Fibroblast of lung (primary cell): Measurements from ENCODE around the gene ANLN. TPM values are rescaled to one million over a fixed set of nuclear protein-coding genes. Genes with fewer than 3 reads are reported as not detected.
A peak's percentile ranks its signal among the peaks of the same experiment; 100 is the strongest.
"Not testable (repeated sequence)": the region's sequence is repeated elsewhere in the genome, so short reads cannot be mapped to it uniquely, and the experiment has no call there.

Experiments used
- DNase-seq, 2 donors: peaks; one replicate each; pipeline versions ENCODE4 v3.0.0 to v3.0.0-alpha.2; 2010; ENCODE audit warnings: low read depth in 2 of 2
- H2AFZ ChIP-seq: 2 replicates; pipeline ENCODE4 v1.5.1; 2012; ENCODE audit warnings: low read length, control low read depth, inconsistent platforms
- H3K27ac ChIP-seq: 2 replicates; pipeline ENCODE4 v1.5.1; 2011; ENCODE audit warnings: low read length, control low read depth; ENCODE audit not compliant: insufficient read depth
- H3K27me3 ChIP-seq: 2 replicates; pipeline ENCODE4 v1.5.1; 2011; ENCODE audit warnings: mild to moderate bottlenecking, low read length; ENCODE audit not compliant: control insufficient read depth, insufficient read depth
- H3K36me3 ChIP-seq: 2 replicates; pipeline ENCODE4 v1.5.1; 2011; ENCODE audit warnings: low read length; ENCODE audit not compliant: control insufficient read depth, insufficient read depth
- H3K4me1 ChIP-seq: 2 replicates; pipeline ENCODE4 v1.5.1; 2011; ENCODE audit warnings: low read length; ENCODE audit not compliant: control insufficient read depth, insufficient read depth; ENCODE audit errors: extremely low read depth
- H3K4me2 ChIP-seq: 2 replicates; pipeline ENCODE4 v1.5.1; 2011; ENCODE audit warnings: low read length, control low read depth; ENCODE audit not compliant: insufficient read depth; ENCODE audit errors: extremely low read depth
- H3K4me3 ChIP-seq, 4 experiments: fragments of 200-600 bp in 1 of 4; sonication (generic) in 1 of 4; replicated peaks in 1 of 4; 2 replicates each; pipeline ENCODE4 v1.5.1; 2011 to 2016; ENCODE audit warnings: low read length in 4 of 4, low read depth in 3 of 4, mild to moderate bottlenecking in 3 of 4, control low read depth in 2 of 4, inconsistent platforms in 1 of 4, mixed read lengths in 1 of 4; ENCODE audit not compliant: insufficient read depth in 1 of 4; ENCODE audit errors: control extremely low read depth in 1 of 4
- H3K79me2 ChIP-seq: 2 replicates; pipeline ENCODE4 v1.5.1; 2012; ENCODE audit warnings: mild to moderate bottlenecking, low read length, inconsistent platforms; ENCODE audit not compliant: control insufficient read depth, insufficient read depth
- H3K9ac ChIP-seq: 2 replicates; pipeline ENCODE4 v1.5.1; 2011; ENCODE audit warnings: mild to moderate bottlenecking, low read length, control low read depth; ENCODE audit not compliant: insufficient read depth
- H3K9me3 ChIP-seq: 2 replicates; pipeline ENCODE4 v1.5.1; 2012; ENCODE audit warnings: low read depth, low read length; ENCODE audit not compliant: control insufficient read depth, insufficient read depth
- H4K20me1 ChIP-seq: 2 replicates; pipeline ENCODE4 v1.5.1; 2011; ENCODE audit warnings: low read length; ENCODE audit not compliant: control insufficient read depth, insufficient read depth; ENCODE audit errors: extremely low read depth
- EZH2 ChIP-seq: IDR thresholded peaks from 2 replicates; pipeline ENCODE4 v1.5.1; 2012; ENCODE audit warnings: low read length, control low read depth, mild to moderate bottlenecking; ENCODE audit errors: missing control alignments
- polyA plus RNA-seq, 2 donors: library from polyadenylated mRNA; depleted of rRNA in 1 of 2; stranded (reverse) in 1 of 2; unstranded in 1 of 2; fragments of >200 nt; gene quantifications; 2 replicates each; pipeline ENCODE4 v1.2.1, GENCODE V29; 2011 to 2012; ENCODE audit warnings: missing spikeins in 1 of 2
- total RNA-seq: library from RNA; depleted of rRNA; stranded (reverse); fragments of >200 nt; gene quantifications from 2 replicates; pipeline ENCODE4 v1.2.1, GENCODE V29; 2014
- TF ChIP-seq, protein P1 (sequence below), 2 donors: IDR thresholded peaks in 1 of 2; conservative IDR thresholded peaks in 1 of 2; 1 replicate in 1 of 2; 2 replicates in 1 of 2; pipeline ENCODE4 v1.5.1; 2011 to 2012; ENCODE audit warnings: low read length in 2 of 2, control low read depth in 1 of 2, inconsistent platforms in 1 of 2, low read depth in 1 of 2, mild to moderate bottlenecking in 1 of 2

The ANLN gene
- total and polyA plus RNA-seq, 2 donors (not counting 1 experiment from before 2014, with no cell fraction given): 21.5 to 25.3 TPM

DNA sequence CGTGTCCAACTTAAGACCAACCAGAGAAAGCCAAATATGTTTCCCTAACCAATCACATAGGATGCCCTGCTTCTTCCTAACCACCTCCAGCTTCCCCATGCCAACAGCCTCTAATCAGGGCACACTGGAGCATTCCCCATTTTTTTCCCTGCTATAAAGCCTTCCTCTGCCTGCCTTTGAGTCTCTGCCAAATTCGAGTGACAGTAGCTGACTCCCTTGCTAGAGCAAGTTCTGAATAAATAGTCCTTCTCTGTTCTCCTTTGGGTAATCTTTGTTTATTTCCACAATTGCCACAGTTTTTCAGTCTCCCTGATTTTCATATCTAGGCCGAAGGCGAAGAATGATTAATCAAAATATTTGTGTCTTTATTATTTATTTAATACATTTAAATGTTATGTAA is 96.7 kb downstream of the ANLN start:
- H3K27ac ChIP-seq: no peak overlapping the region
- no peaks in the 10 kb centered on the region for H3K79me2 ChIP-seq
- no peaks in the 10 kb centered on the region for H3K9me3 ChIP-seq
- no peaks in the 10 kb centered on the region for H3K4me1 ChIP-seq
- no peak overlapping the region for H3K9ac ChIP-seq
- DNase-seq: no peak
- no peak overlapping the region for H3K4me2 ChIP-seq
- H3K27me3 ChIP-seq: peaks cover 7% of the 10 kb centered on the region
- H3K4me3 ChIP-seq: no peak overlapping the region
- H4K20me1 ChIP-seq: no peaks in the 10 kb centered on the region
- no peak overlapping the region for H2AFZ ChIP-seq
- TF ChIP-seq, protein P1, sequence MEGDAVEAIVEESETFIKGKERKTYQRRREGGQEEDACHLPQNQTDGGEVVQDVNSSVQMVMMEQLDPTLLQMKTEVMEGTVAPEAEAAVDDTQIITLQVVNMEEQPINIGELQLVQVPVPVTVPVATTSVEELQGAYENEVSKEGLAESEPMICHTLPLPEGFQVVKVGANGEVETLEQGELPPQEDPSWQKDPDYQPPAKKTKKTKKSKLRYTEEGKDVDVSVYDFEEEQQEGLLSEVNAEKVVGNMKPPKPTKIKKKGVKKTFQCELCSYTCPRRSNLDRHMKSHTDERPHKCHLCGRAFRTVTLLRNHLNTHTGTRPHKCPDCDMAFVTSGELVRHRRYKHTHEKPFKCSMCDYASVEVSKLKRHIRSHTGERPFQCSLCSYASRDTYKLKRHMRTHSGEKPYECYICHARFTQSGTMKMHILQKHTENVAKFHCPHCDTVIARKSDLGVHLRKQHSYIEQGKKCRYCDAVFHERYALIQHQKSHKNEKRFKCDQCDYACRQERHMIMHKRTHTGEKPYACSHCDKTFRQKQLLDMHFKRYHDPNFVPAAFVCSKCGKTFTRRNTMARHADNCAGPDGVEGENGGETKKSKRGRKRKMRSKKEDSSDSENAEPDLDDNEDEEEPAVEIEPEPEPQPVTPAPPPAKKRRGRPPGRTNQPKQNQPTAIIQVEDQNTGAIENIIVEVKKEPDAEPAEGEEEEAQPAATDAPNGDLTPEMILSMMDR (conservative IDR thresholded peaks at IDR 0.05 in 1 of 2, IDR thresholded peaks at IDR 0.05 in 1 of 2; ENCODE audit: low read depth in 1 of 2, low read length in 2 of 2): no peak
- TF ChIP-seq EZH2: no peak
- no peaks in the 10 kb centered on the region for H3K36me3 ChIP-seq

DNA sequence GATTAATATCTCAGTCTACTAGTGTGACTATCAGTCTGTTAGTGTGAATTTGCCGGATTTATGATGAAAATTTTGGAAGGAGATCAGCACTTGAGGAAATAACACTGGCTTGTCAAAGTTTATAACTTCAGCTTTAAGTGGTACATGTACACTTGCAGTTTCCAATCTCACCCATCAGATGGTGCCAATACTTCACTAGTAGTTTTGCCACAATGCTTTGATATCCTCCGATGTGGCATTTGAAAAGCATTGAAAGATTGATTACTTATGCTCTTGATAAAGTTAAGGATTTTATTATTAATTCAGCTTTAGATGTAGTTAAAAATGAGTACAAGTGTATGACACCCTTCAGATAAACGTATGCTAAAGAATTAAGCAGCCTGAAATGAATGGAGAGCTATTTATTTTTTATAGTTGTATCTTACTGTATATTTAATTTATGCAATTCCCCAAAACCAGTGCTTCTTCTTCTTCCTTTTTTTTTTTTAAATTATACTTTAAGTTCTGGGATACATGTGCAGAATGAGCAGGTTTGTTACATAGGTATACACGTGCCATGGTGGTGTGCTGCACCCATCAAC is 98.2 kb downstream of the ANLN start:
- Histone ChIP-seq H3K4me2 (no peak overlapping the region), H4K20me1 (no peaks in the 10 kb centered on the region), H3K27me3 (peaks cover 7% of the 10 kb centered on the region), H3K4me1 (no peaks in the 10 kb centered on the region), H3K36me3 (no peaks in the 10 kb centered on the region), H2AFZ (no peak overlapping the region), H3K27ac (no peak overlapping the region), H3K9ac (no peak overlapping the region), H3K9me3 (no peaks in the 10 kb centered on the region), H3K4me3 (no peak overlapping the region), H3K79me2 (no peaks in the 10 kb centered on the region)
- peak; percentile 48 to 77 for DNase-seq
- TF ChIP-seq, protein P1 (conservative IDR thresholded peaks at IDR 0.05 in 1 of 2, IDR thresholded peaks at IDR 0.05 in 1 of 2; ENCODE audit: low read depth in 1 of 2, low read length in 2 of 2): peak; percentile 63 to 85
- TF ChIP-seq EZH2: no peak

GRCh38 chr7:36488672-36489071 is 99.0 kb downstream of the ANLN start:
- not testable (repeated sequence) for H3K9me3 ChIP-seq

More at GRCh38 chr7:36488672-36489071, 99.0 kb downstream of the ANLN start:
- H3K36me3 ChIP-seq, H3K9ac ChIP-seq, H3K79me2 ChIP-seq, H2AFZ ChIP-seq, H3K27ac ChIP-seq, H3K27me3 ChIP-seq, H4K20me1 ChIP-seq, DNase-seq, H3K4me2 ChIP-seq, H3K4me1 ChIP-seq, H3K4me3 ChIP-seq: not testable (repeated sequence)
